H9 (cell line): Measurements from ENCODE around the gene NHP2. TPM values are rescaled to one million over a fixed set of nuclear protein-coding genes. Genes with fewer than 3 reads are reported as not detected.

Experiments used
- DNase-seq: peaks from one replicate; pipeline ENCODE4 v3.0.0-alpha.2; 2017
- H2AFZ ChIP-seq: one replicate; pipeline ENCODE4 v1.6.1; 2013; ENCODE audit warnings: mild to moderate bottlenecking, low read length, control low read depth, moderate library complexity
- H2AK5ac ChIP-seq: 2 replicates; pipeline ENCODE4 v1.6.1; 2013; ENCODE audit warnings: low read length, control low read depth, mixed read lengths; ENCODE audit not compliant: insufficient read length
- H2BK120ac ChIP-seq: one replicate; pipeline ENCODE4 v1.6.1; 2013; ENCODE audit warnings: low read depth, mild to moderate bottlenecking, low read length, control low read depth, inconsistent platforms; ENCODE audit not compliant: poor library complexity, severe bottlenecking
- H2BK12ac ChIP-seq: 2 replicates; pipeline ENCODE4 v1.6.1; 2013; ENCODE audit warnings: low read length, control low read depth, mixed read lengths, low read depth; ENCODE audit not compliant: insufficient read length
- H2BK15ac ChIP-seq: 2 replicates; pipeline ENCODE4 v1.6.1; 2013; ENCODE audit warnings: low read depth, low read length, control low read depth
- H2BK20ac ChIP-seq: one replicate; pipeline ENCODE4 v1.6.1; 2013; ENCODE audit warnings: low read depth, mild to moderate bottlenecking, low read length, control low read depth, inconsistent platforms; ENCODE audit not compliant: poor library complexity, severe bottlenecking
- H2BK5ac ChIP-seq: 2 replicates; pipeline ENCODE4 v1.6.1; 2013; ENCODE audit warnings: low read length, control low read depth, mixed read lengths; ENCODE audit not compliant: insufficient read length
- H3K14ac ChIP-seq: 2 replicates; pipeline ENCODE4 v1.6.1; 2013; ENCODE audit warnings: low read length, control low read depth; ENCODE audit not compliant: insufficient read depth
- H3K18ac ChIP-seq: 2 replicates; pipeline ENCODE4 v1.6.1; 2013; ENCODE audit warnings: low read depth, mild to moderate bottlenecking, mixed read lengths, low read length, control low read depth; ENCODE audit not compliant: insufficient read length
- H3K23ac ChIP-seq: 2 replicates; pipeline ENCODE4 v1.6.1; 2013; ENCODE audit warnings: low read length, control low read depth, mixed read lengths, low read depth; ENCODE audit not compliant: insufficient read length
- H3K23me2 ChIP-seq: 2 replicates; pipeline ENCODE4 v1.6.1; 2013; ENCODE audit warnings: low read depth, mild to moderate bottlenecking, mixed read lengths, low read length, control low read depth; ENCODE audit not compliant: insufficient read length, poor library complexity, severe bottlenecking
- H3K27ac ChIP-seq: 2 replicates; pipeline ENCODE4 v1.5.1; 2013; ENCODE audit warnings: low read length, control low read depth, mixed read lengths, low read depth; ENCODE audit not compliant: insufficient read length
- H3K27me3 ChIP-seq: 2 replicates; pipeline ENCODE4 v1.6.1; 2013; ENCODE audit warnings: low read length, control low read depth, inconsistent platforms; ENCODE audit not compliant: insufficient read depth
- H3K4ac ChIP-seq: 2 replicates; pipeline ENCODE4 v1.6.1; 2013; ENCODE audit warnings: low read depth, mild to moderate bottlenecking, control low read depth, inconsistent platforms, low read length, moderate library complexity
- H3K4me1 ChIP-seq: 2 replicates; pipeline ENCODE4 v1.6.1; 2013; ENCODE audit warnings: low read length, control low read depth, inconsistent platforms; ENCODE audit not compliant: insufficient read depth
- H3K4me2 ChIP-seq: 2 replicates; pipeline ENCODE4 v1.6.1; 2013; ENCODE audit warnings: low read length, control low read depth, mixed read lengths; ENCODE audit not compliant: insufficient read length, insufficient read depth
- H3K56ac ChIP-seq: 2 replicates; pipeline ENCODE4 v1.6.1; 2013; ENCODE audit warnings: low read depth, mild to moderate bottlenecking, mixed read lengths, low read length, control low read depth; ENCODE audit not compliant: insufficient read length
- H3K79me1 ChIP-seq: 2 replicates; pipeline ENCODE4 v1.6.1; 2013; ENCODE audit warnings: low read depth, mild to moderate bottlenecking, moderate library complexity, low read length, control low read depth, inconsistent platforms; ENCODE audit not compliant: insufficient read depth, poor library complexity, severe bottlenecking
- H3K79me2 ChIP-seq: 2 replicates; pipeline ENCODE4 v1.6.1; 2013; ENCODE audit warnings: low read length, control low read depth, inconsistent platforms; ENCODE audit not compliant: insufficient read depth
- H3K9ac ChIP-seq: 2 replicates; pipeline ENCODE4 v1.6.1; 2013; ENCODE audit warnings: low read length, control low read depth, mixed read lengths; ENCODE audit not compliant: insufficient read length; ENCODE audit errors: extremely low read depth
- H3K9me3 ChIP-seq: one replicate; pipeline ENCODE4 v1.6.1; 2013; ENCODE audit warnings: low read depth, low read length, inconsistent platforms; ENCODE audit not compliant: control insufficient read depth
- H3T11ph ChIP-seq: one replicate; pipeline ENCODE4 v1.6.1; 2013; ENCODE audit warnings: mild to moderate bottlenecking, low read length, control low read depth, inconsistent platforms
- H4K20me1 ChIP-seq: one replicate; pipeline ENCODE4 v1.6.1; 2013; ENCODE audit not compliant: control insufficient read depth, insufficient read length, insufficient read depth
- H4K5ac ChIP-seq: 2 replicates; pipeline ENCODE4 v1.6.1; 2013; ENCODE audit warnings: low read depth, mild to moderate bottlenecking, mixed read lengths, low read length, control low read depth; ENCODE audit not compliant: insufficient read length
- H4K8ac ChIP-seq: replicated peaks from 2 replicates; pipeline ENCODE4 v1.6.1; 2013; ENCODE audit warnings: low read length, control low read depth, mixed read lengths, low read depth; ENCODE audit not compliant: insufficient read length
- H4K91ac ChIP-seq: 2 replicates; pipeline ENCODE4 v1.6.1; 2013; ENCODE audit warnings: low read depth, mild to moderate bottlenecking, moderate library complexity, mixed read lengths, low read length, control low read depth; ENCODE audit not compliant: insufficient read length
- H3K27ac Mint-ChIP-seq, 3 experiments: 2 replicates in 2 of 3; 3 replicates in 1 of 3; pipeline ENCODE4 v1.8.0; 2020 to 2021; ENCODE audit warnings: mixed read lengths in 3 of 3, mild to moderate bottlenecking in 1 of 3, moderate library complexity in 1 of 3
- H3K27me3 Mint-ChIP-seq: 2 replicates; pipeline ENCODE4 v1.8.0; 2021; ENCODE audit warnings: low read depth, mild to moderate bottlenecking, moderate library complexity, mixed read lengths
- H3K36me3 Mint-ChIP-seq, 3 experiments: 2 replicates in 2 of 3; 3 replicates in 1 of 3; pipeline ENCODE4 v1.8.0; 2020 to 2021; ENCODE audit warnings: low read depth in 3 of 3, mixed read lengths in 3 of 3; ENCODE audit not compliant: insufficient read depth in 1 of 3
- H3K4me1 Mint-ChIP-seq, 2 experiments: 2 replicates each; pipeline ENCODE4 v1.8.0; 2020; ENCODE audit warnings: mixed read lengths in 2 of 2
- H3K4me3 Mint-ChIP-seq, 2 experiments: 2 replicates in 1 of 2; 3 replicates in 1 of 2; pipeline ENCODE4 v1.8.0; 2020 to 2021; ENCODE audit warnings: mild to moderate bottlenecking in 2 of 2, mixed read lengths in 2 of 2, moderate library complexity in 1 of 2
- H3K9me3 Mint-ChIP-seq, 2 experiments: 2 replicates in 1 of 2; 3 replicates in 1 of 2; pipeline ENCODE4 v1.8.0; 2020; ENCODE audit warnings: mild to moderate bottlenecking in 2 of 2, mixed read lengths in 2 of 2, moderate library complexity in 1 of 2
- CTCF ChIP-seq: fragments of 200-600 bp; sonication (generic); conservative IDR thresholded peaks from 3 replicates; pipeline ENCODE4 v1.8.0; 2021; ENCODE audit warnings: antibody characterized with exemption, mild to moderate bottlenecking
- WGBS: extraction: QIAGEN DNeasy Blood & Tissue Kit; methylation state at CpG from one replicate; pipeline ENCODE4 v1.1.7; 2013; ENCODE audit warnings: missing lambda C conversion rate, low lambda C conversion rate, mixed read lengths; ENCODE audit not compliant: insufficient read length; ENCODE audit errors: extremely low coverage; 5-methylcytosine and 5-hydroxymethylcytosine counted together
- total RNA-seq: library from RNA; stranded (reverse); gene quantifications from 2 replicates; pipeline ENCODE4 v1.2.1, GENCODE V29; 2021

NHP2 gene
- total RNA-seq, 1 experiment from 2014 or later = 232 TPM

- no peak overlapping the region; a peak in 1 of 5 replicates for H3K4me3 Mint-ChIP-seq
Observed at GRCh38 chr5:178199581-178200434, 46.1 kb upstream of the NHP2 start.

More at GRCh38 chr5:178199581-178200434, 46.1 kb upstream of the NHP2 start:
- H3K4me2 ChIP-seq = no peak overlapping the region
- H2BK12ac ChIP-seq = no peak overlapping the region
- no peak for DNase-seq
- WGBS = no CpG with 5 or more reads among the region's 12 CpGs
- no peak overlapping the region for H2BK15ac ChIP-seq
- no peak overlapping the region for H4K91ac ChIP-seq
- H2AFZ ChIP-seq = no peak overlapping the region
- no peaks in the 10 kb centered on the region for H3K23me2 ChIP-seq
- peaks cover 0 to 3% (median 2%) of the 10 kb centered on the region in 3 experiments; a peak in 5 of 7 replicates for H3K36me3 Mint-ChIP-seq
- no peak overlapping the region for H3K14ac ChIP-seq
- H3K18ac ChIP-seq = no peak overlapping the region
- no peaks in the 10 kb centered on the region for H3K4me1 ChIP-seq
- H3K79me2 ChIP-seq = peaks cover 2% of the 10 kb centered on the region; the same call in 1 of the 2 replicates
- H3K4ac ChIP-seq = no peak overlapping the region
- no peak overlapping the region for H4K5ac ChIP-seq
- H3K56ac ChIP-seq = no peak overlapping the region
- H3K27me3 ChIP-seq = no peaks in the 10 kb centered on the region
- H2BK5ac ChIP-seq = no peak overlapping the region
- peaks cover 30% of the 10 kb centered on the region for H3K27me3 Mint-ChIP-seq
- peak overlapping the region in 1 of 3 experiments; percentile 36; a peak in 1 of 7 replicates for H3K27ac Mint-ChIP-seq
- H3K9me3 Mint-ChIP-seq = peaks cover 2 to 8% of the 10 kb centered on the region in 2 experiments; a peak in 4 of 5 replicates
- H3K9ac ChIP-seq = no peak overlapping the region
- no peak overlapping the region for H2BK20ac ChIP-seq
- no peak overlapping the region for H3K23ac ChIP-seq
- H3K79me1 ChIP-seq = no peaks in the 10 kb centered on the region
- no peak overlapping the region for H3T11ph ChIP-seq
- no peaks in the 10 kb centered on the region for H3K9me3 ChIP-seq
- H3K4me1 Mint-ChIP-seq = peaks cover 15 to 21% of the 10 kb centered on the region in 2 experiments
- H4K20me1 ChIP-seq = peaks cover 2% of the 10 kb centered on the region
- no peak overlapping the region for H4K8ac ChIP-seq
- H2AK5ac ChIP-seq = no peak overlapping the region
- H3K27ac ChIP-seq = no peak overlapping the region
- TF ChIP-seq CTCF = no peak
- H2BK120ac ChIP-seq = no peak overlapping the region
